Activated CD4-positive, alpha-beta T cell treated with anti-CD3 and anti-CD28 coated beads, Interleukin-2, Interleukin-6, amounts not matched to agents 100 ng/mL and 50 ng/mL, durations not matched to agents 16 hours and 8 hours (primary cell): Measurements from ENCODE around the gene BCL2L1.

Source experiments
- DNase-seq: peaks from one replicate; pipeline ENCODE4 v3.0.0-alpha.2; 2020

BCL2L1 gene

GRCh38 chr20:31691646-31692275 is 30.9 kb downstream of the BCL2L1 start:
- DNase-seq, result no peak

- no peak for DNase-seq
These were observed 32.5 kb downstream of the BCL2L1 start for GRCh38 chr20:31690124-31690666.

- no peak for DNase-seq
These were observed 33.5 kb downstream of the BCL2L1 start for GRCh38 chr20:31689141-31689540.

GRCh38 chr20:31687777-31688176 is 34.9 kb downstream of the BCL2L1 start:
- DNase-seq, result no peak

GRCh38 chr20:31685853-31686643 is 36.6 kb downstream of the BCL2L1 start:
- no peak for DNase-seq

GRCh38 chr20:31684153-31685015 is 38.3 kb downstream of the BCL2L1 start:
- peak; percentile 41 for DNase-seq

GRCh38 chr20:31682927-31683326 is 39.7 kb downstream of the BCL2L1 start:
- DNase-seq, result no peak

- DNase-seq, result no peak
These were observed 40.3 kb downstream of the BCL2L1 start for GRCh38 chr20:31682352-31682751.

GRCh38 chr20:31681769-31682168 is 40.9 kb downstream of the BCL2L1 start:
- no peak for DNase-seq

- no peak for DNase-seq
These were observed 41.4 kb downstream of the BCL2L1 start for GRCh38 chr20:31681128-31681727.

GRCh38 chr20:31680286-31681127 is 42.2 kb downstream of the BCL2L1 start:
- DNase-seq, result no peak

- DNase-seq, result no peak
These were observed 43.0 kb downstream of the BCL2L1 start for GRCh38 chr20:31679357-31680285.

GRCh38 chr20:31678389-31679356 is 44.0 kb downstream of the BCL2L1 start:
- DNase-seq, result no peak

- no peak for DNase-seq
These were observed 45.0 kb downstream of the BCL2L1 start for GRCh38 chr20:31677553-31678260.

- no peak for DNase-seq
These were observed 46.1 kb downstream of the BCL2L1 start for GRCh38 chr20:31676609-31676989.

- DNase-seq, result peak; percentile 94
These were observed 46.6 kb downstream of the BCL2L1 start for GRCh38 chr20:31675828-31676608.

GRCh38 chr20:31674895-31675827 is 47.5 kb downstream of the BCL2L1 start:
- DNase-seq, result peak; percentile 92
